Activated naive CD8-positive, alpha-beta T cell treated with anti-CD3 and anti-CD28 coated beads, Interleukin-2, amount 50 U/mL, for 24 hours (primary cell): Measurements from ENCODE around the gene GDPD4.

Experiments used
- ATAC-seq: fragments of 150-1000 bp; cut with Tn5 transposase; one replicate; pipeline ENCODE4 v1.10.0; 2021
- DNase-seq: peaks from one replicate; pipeline ENCODE4 v3.0.0; 2021
- H3K27ac Mint-ChIP-seq: one replicate; pipeline ENCODE4 v1.8.0; 2021; ENCODE audit warnings: mild to moderate bottlenecking, mixed read lengths
- H3K27me3 Mint-ChIP-seq: one replicate; pipeline ENCODE4 v1.8.0; 2021; ENCODE audit warnings: mixed read lengths
- H3K36me3 Mint-ChIP-seq: one replicate; pipeline ENCODE4 v1.8.0; 2021; ENCODE audit warnings: low read depth, mixed read lengths
- H3K4me1 Mint-ChIP-seq: one replicate; pipeline ENCODE4 v1.8.0; 2021; ENCODE audit warnings: mixed read lengths
- H3K4me3 Mint-ChIP-seq: one replicate; pipeline ENCODE4 v1.8.0; 2021; ENCODE audit warnings: mild to moderate bottlenecking, moderate library complexity, mixed read lengths
- H3K9me3 Mint-ChIP-seq: one replicate; pipeline ENCODE4 v1.8.0; 2021; ENCODE audit warnings: mixed read lengths

GDPD4 gene

GRCh38 chr11:77200351-77201268 is 100.9 kb downstream of the GDPD4 start:
- Mint-ChIP-seq H3K27me3 (no peaks in the 10 kb centered on the region), H3K4me1 (no peaks in the 10 kb centered on the region), H3K27ac (no peak overlapping the region), H3K36me3 (no peaks in the 10 kb centered on the region), H3K4me3 (no peak overlapping the region), H3K9me3 (no peaks in the 10 kb centered on the region)
- ATAC-seq (no peak), DNase-seq (no peak)

- DNase-seq = no peak
- no peaks in the 10 kb centered on the region for H3K27me3 Mint-ChIP-seq
- H3K9me3 Mint-ChIP-seq = no peaks in the 10 kb centered on the region
- no peaks in the 10 kb centered on the region for H3K4me1 Mint-ChIP-seq
- no peak overlapping the region for H3K4me3 Mint-ChIP-seq
- no peak for ATAC-seq
- no peak overlapping the region for H3K27ac Mint-ChIP-seq
- H3K36me3 Mint-ChIP-seq = no peaks in the 10 kb centered on the region
Observed at GRCh38 chr11:77199137-77199745, 102.2 kb downstream of the GDPD4 start.

DNA sequence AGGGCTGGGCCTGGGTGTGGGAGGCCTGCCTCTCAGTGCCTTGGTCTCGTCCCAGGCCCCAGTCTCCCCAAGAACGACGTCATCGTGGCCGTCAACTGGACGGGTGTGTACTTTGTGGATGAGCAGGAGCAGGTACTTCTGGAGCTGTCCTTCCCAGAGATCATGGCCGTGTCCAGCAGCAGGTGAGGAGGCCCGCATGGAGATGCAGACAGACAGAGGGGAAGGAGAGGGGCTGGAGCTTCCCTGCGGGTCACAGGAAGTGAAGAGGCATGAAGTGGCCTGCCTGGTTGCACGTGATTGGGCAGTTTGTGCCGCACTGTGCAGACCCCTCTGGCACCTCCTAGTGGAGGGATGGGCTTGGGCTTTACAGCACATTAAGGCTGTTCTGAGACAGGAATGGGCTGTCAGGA is 103.0 kb downstream of the GDPD4 start:
- DNase-seq = peak; percentile 46
- no peaks in the 10 kb centered on the region for H3K36me3 Mint-ChIP-seq

DNA sequence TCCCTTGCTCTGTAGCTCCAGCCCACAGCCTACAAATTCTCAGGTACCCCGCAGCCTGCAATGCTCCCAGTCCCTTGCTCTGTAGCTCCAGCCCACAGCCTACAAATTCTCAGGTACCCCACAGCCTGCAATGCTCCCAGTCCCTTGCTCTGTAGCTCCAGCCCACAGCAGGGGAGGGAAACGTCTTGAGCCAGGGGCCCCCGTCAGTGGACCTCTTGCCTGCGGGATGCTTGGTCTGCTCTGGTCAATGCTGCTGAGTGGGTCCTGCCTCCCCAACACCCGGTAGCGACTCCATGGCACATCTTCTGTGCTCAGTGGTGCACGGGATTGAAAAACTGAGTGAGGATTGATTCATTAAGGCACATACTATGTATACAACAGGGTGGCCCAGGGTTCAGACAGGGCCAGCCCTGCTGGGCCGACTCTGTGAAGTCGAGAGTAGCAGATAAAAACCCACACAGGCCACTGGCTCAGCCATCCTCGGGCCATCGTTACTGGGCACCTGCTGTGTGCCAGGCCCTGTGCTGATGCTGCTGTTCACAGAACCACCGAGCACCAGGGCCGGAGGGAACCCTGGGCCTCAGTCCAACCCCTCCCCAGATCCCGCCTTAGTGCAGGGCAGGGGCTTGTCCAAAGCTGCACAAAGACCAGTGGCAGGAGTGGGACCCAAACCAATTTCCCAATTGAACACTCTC is 103.7 kb downstream of the GDPD4 start:
- no peaks in the 10 kb centered on the region for H3K36me3 Mint-ChIP-seq

More for the DNA sequence above, 103.0 kb downstream of the GDPD4 start:
- peak; percentile 48 for ATAC-seq
- H3K27me3 Mint-ChIP-seq = no peaks in the 10 kb centered on the region
- no peaks in the 10 kb centered on the region for H3K4me1 Mint-ChIP-seq
- no peaks in the 10 kb centered on the region for H3K9me3 Mint-ChIP-seq
- H3K4me3 Mint-ChIP-seq = no peak overlapping the region
- H3K27ac Mint-ChIP-seq = no peak overlapping the region

GRCh38 chr11:77196961-77197360 is 104.5 kb downstream of the GDPD4 start:
- Mint-ChIP-seq H3K27ac (no peak overlapping the region), H3K36me3 (no peaks in the 10 kb centered on the region), H3K4me1 (peaks cover 1% of the 10 kb centered on the region), H3K9me3 (no peaks in the 10 kb centered on the region), H3K4me3 (no peak overlapping the region), H3K27me3 (no peaks in the 10 kb centered on the region)
- DNase-seq (no peak), ATAC-seq (no peak)

More for the DNA sequence above, 103.7 kb downstream of the GDPD4 start:
- DNase-seq (no peak), ATAC-seq (no peak)
- Mint-ChIP-seq H3K27ac (no peak overlapping the region), H3K4me3 (no peak overlapping the region), H3K4me1 (no peaks in the 10 kb centered on the region), H3K27me3 (no peaks in the 10 kb centered on the region), H3K9me3 (no peaks in the 10 kb centered on the region)

DNA sequence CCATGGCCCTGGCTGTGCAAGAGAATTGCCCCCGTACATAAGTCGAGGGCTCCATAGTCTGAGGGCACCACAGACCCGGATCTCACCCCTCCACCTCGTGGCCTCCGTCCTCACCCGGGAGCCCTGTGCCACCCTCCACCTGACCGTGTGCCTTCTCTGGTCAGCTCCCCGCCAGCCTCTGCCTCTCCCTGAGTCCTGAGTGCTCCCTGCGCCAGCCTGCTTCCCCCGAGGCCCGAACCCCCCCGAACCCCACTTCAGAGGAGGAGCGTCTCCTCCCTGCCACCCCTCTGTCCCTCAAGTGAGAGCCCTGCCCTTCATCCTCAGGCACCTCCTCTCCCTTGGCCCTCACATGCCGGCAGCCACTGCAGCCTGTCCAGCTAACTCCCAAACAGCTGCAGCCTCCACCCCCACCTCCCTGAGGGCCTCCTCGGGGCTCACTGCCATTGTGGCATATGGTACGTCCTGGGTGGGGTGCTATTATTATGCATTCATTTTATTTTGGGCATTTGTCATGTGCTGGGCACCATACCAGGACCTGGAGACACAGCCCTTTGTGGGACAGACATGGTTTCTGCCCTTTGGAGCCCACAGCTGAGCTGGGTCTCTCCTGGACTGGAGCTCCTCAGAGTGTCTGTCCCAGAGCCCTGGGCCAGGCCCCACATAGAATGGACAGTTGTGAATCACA is 106.3 kb downstream of the GDPD4 start:
- no peaks in the 10 kb centered on the region for H3K36me3 Mint-ChIP-seq
- H3K9me3 Mint-ChIP-seq = no peaks in the 10 kb centered on the region
- ATAC-seq (no peak), DNase-seq (no peak)
- no peaks in the 10 kb centered on the region for H3K27me3 Mint-ChIP-seq
- no peak overlapping the region for H3K27ac Mint-ChIP-seq
- no peak overlapping the region for H3K4me3 Mint-ChIP-seq
- peaks cover 2% of the 10 kb centered on the region for H3K4me1 Mint-ChIP-seq

DNA sequence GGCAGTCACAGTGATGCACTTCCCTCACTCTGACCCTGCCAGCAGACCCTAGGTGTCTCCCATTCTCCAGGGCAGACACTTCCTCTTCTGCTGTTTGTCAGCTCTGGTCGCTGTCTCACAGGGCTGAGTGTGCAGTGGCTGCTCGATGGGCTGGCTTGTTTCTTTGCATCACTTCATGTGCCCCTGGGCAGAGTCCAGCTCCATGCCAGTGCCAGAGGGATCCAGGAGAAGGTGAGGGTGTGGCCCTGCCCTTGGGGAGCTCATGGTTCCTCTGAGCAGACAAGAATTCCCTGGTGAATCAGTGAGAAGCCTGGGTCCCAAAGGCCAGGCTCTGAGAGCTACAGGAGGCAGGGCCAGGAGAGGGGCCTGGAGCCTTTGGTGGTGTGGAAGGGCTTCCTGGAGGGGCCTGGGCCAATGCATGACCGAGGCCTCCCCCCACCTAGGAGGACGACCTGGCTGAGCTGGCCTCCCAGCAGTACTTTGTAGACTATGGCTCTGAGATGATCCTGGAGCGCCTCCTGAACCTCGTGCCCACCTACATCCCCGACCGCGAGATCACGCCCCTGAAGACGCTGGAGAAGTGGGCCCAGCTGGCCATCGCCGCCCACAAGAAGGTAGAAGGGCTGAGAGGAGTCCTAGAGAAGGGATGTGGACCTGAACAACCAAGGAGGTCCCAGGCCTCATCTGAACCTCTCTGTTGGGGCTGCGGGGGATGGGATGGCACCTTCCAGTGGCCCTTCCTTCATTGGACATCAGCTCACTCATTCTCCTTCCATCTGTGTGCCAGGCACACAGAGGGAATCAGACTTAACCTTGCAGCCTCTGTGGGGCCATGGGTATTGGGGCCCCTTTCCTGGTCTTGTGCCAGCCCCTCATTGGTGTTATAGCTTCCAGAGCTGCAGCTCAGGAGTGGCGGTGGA is 107.3 kb downstream of the GDPD4 start:
- peaks cover 2% of the 10 kb centered on the region for H3K4me1 Mint-ChIP-seq
- DNase-seq (no peak), ATAC-seq (no peak)
- H3K27me3 Mint-ChIP-seq = no peaks in the 10 kb centered on the region
- H3K36me3 Mint-ChIP-seq = no peaks in the 10 kb centered on the region
- H3K27ac Mint-ChIP-seq = no peak overlapping the region
- no peaks in the 10 kb centered on the region for H3K9me3 Mint-ChIP-seq
- no peak overlapping the region for H3K4me3 Mint-ChIP-seq

DNA sequence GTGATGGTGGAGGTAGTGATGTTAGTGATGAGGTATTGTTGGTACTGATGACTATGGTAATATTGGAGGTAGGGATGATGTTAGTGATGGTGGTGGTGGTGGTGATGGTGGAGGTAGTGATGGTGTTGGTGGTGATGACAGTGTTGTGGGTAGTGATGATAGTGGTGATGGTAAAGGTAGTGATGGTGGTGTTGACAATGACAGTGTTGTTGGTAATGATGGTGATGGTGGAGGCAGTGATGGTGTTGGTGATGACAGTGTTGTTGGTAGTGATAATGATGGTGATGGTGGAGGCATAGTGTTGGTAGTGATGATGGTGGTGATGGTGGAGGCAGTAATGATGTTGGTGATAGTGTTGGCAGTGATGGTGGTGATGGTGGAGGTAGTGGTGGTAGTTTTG is 108.3 kb downstream of the GDPD4 start:
- no peaks in the 10 kb centered on the region for H3K36me3 Mint-ChIP-seq
- DNase-seq = no peak
- ATAC-seq = no peak
- H3K27ac Mint-ChIP-seq = no peak overlapping the region
- no peaks in the 10 kb centered on the region for H3K27me3 Mint-ChIP-seq
- no peak overlapping the region for H3K4me3 Mint-ChIP-seq
- H3K9me3 Mint-ChIP-seq = no peaks in the 10 kb centered on the region
- H3K4me1 Mint-ChIP-seq = peaks cover 2% of the 10 kb centered on the region

DNA sequence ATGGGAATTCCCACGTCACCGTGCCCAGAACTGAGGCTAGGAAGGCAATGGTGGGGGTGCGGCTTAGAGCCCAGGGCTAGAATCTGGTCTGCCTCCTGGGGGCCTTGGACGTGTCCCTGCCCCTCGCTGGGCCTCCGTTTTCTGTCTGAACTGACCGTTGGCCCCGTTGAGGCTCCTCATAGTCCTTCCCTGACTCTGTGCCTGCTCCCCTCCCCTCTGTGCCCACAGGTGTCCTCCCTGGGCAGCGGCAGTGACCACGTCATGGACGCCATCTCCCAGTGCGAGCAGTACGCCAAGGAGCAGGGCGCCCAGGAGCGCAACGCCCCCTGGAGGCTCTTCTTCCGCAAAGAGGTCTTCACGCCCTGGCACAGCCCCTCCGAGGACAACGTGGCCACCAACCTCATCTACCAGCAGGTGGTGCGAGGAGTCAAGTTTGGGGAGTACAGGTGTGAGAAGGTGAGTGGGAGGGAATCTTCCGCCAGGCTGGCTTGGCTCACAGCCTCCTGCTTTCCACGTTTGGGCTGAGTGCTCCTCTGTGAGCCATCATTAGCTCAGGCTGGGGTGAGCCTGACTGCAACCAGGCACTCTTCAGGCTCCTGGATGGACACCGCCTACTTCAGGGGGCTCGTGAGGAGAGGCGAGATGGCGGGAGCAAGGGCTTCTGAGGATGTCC is 109.5 kb downstream of the GDPD4 start:
- no peaks in the 10 kb centered on the region for H3K27me3 Mint-ChIP-seq
- H3K4me3 Mint-ChIP-seq = peak overlapping the region; percentile 10
- H3K27ac Mint-ChIP-seq = no peak overlapping the region
- ATAC-seq (peak; percentile 75), DNase-seq (peak; percentile 72)
- H3K4me1 Mint-ChIP-seq = peaks cover 2% of the 10 kb centered on the region
- no peaks in the 10 kb centered on the region for H3K9me3 Mint-ChIP-seq
- no peaks in the 10 kb centered on the region for H3K36me3 Mint-ChIP-seq

GRCh38 chr11:77191429-77191822 is 110.1 kb downstream of the GDPD4 start:
- Mint-ChIP-seq H3K4me3 (no peak overlapping the region), H3K4me1 (peaks cover 2% of the 10 kb centered on the region), H3K27ac (no peak overlapping the region), H3K36me3 (no peaks in the 10 kb centered on the region), H3K27me3 (no peaks in the 10 kb centered on the region), H3K9me3 (no peaks in the 10 kb centered on the region)
- DNase-seq (no peak), ATAC-seq (no peak)

GRCh38 chr11:77190331-77191075 is 111.0 kb downstream of the GDPD4 start:
- H3K9me3 Mint-ChIP-seq = no peaks in the 10 kb centered on the region
- H3K36me3 Mint-ChIP-seq = no peaks in the 10 kb centered on the region
- peaks cover 2% of the 10 kb centered on the region for H3K4me1 Mint-ChIP-seq
- H3K27me3 Mint-ChIP-seq = no peaks in the 10 kb centered on the region
- DNase-seq (no peak), ATAC-seq (no peak)
- no peak overlapping the region for H3K27ac Mint-ChIP-seq
- no peak overlapping the region for H3K4me3 Mint-ChIP-seq

GRCh38 chr11:77189588-77190210 is 111.8 kb downstream of the GDPD4 start:
- no peak overlapping the region for H3K27ac Mint-ChIP-seq
- peaks cover 2% of the 10 kb centered on the region for H3K4me1 Mint-ChIP-seq
- H3K9me3 Mint-ChIP-seq = no peaks in the 10 kb centered on the region
- ATAC-seq = no peak
- no peak overlapping the region for H3K4me3 Mint-ChIP-seq
- no peak for DNase-seq
- H3K27me3 Mint-ChIP-seq = no peaks in the 10 kb centered on the region
- no peaks in the 10 kb centered on the region for H3K36me3 Mint-ChIP-seq
